Measurements from ENCODE around the gene HIC1. TPM values are rescaled to one million over a fixed set of nuclear protein-coding genes. Genes with fewer than 3 reads are reported as not detected.

The HIC1 gene
- total RNA-seq, 1 donor from 2014 or later, result 9.3 TPM

GRCh38 chr17:2017274-2017941 lies 37.5 kb upstream of the HIC1 start:
- Mint-ChIP-seq H3K36me3 (ENCODE audit: low read depth) (no peaks in the 10 kb centered on the region), H3K27me3 (peaks cover 39% of the 10 kb centered on the region), H3K9me3 (no peaks in the 10 kb centered on the region), H3K4me1 (peaks cover under 1% of the 10 kb centered on the region), H3K4me3 (no peak overlapping the region), H3K27ac (no peak overlapping the region)
- TF ChIP-seq CTCF (IDR thresholded peaks at IDR 0.05), result no peak
- CTCF ChIA-PET, result no interaction called here
- POLR2A ChIA-PET, result no interaction called here
- ATAC-seq (ENCODE audit: low read depth), result peak; percentile 61
- DNase-seq, result no peak
- intact Hi-C loops (cut with micrococcal nuclease), result no loop called here

- POLR2A ChIA-PET, result no interaction called here
- TF ChIP-seq CTCF (IDR thresholded peaks at IDR 0.05), result no peak
- no peaks in the 10 kb centered on the region for H3K36me3 Mint-ChIP-seq (ENCODE audit: low read depth)
Measured at GRCh38 chr17:2018716-2019510, 36.0 kb upstream of the HIC1 start.

GRCh38 chr17:2019723-2020122 lies 35.2 kb upstream of the HIC1 start:
- DNase-seq (no peak), ATAC-seq (ENCODE audit: low read depth) (no peak)
- CTCF ChIA-PET, result interaction anchor here (0.9 kb wide), 1 partner anchor 39 kb away, joined by 3 read pairs; no protein-coding TSS in a partner anchor
- Mint-ChIP-seq H3K27ac (no peak overlapping the region), H3K4me3 (no peak overlapping the region), H3K9me3 (no peaks in the 10 kb centered on the region), H3K27me3 (peaks cover 37% of the 10 kb centered on the region), H3K4me1 (peaks cover 12% of the 10 kb centered on the region), H3K36me3 (ENCODE audit: low read depth) (no peaks in the 10 kb centered on the region)
- intact Hi-C loops (cut with micrococcal nuclease), result no loop called here
- TF ChIP-seq CTCF (IDR thresholded peaks at IDR 0.05), result no peak
- POLR2A ChIA-PET, result no interaction called here

More at GRCh38 chr17:2018716-2019510, 36.0 kb upstream of the HIC1 start:
- Mint-ChIP-seq H3K27ac (no peak overlapping the region), H3K9me3 (no peaks in the 10 kb centered on the region), H3K27me3 (peaks cover 43% of the 10 kb centered on the region), H3K4me3 (no peak overlapping the region), H3K4me1 (peaks cover 10% of the 10 kb centered on the region)
- intact Hi-C loops (cut with micrococcal nuclease), result no loop called here
- ATAC-seq (ENCODE audit: low read depth), result no peak
- CTCF ChIA-PET, result no interaction called here
- DNase-seq, result no peak

GRCh38 chr17:2020721-2021120 lies 34.2 kb upstream of the HIC1 start:
- no peaks in the 10 kb centered on the region for H3K9me3 Mint-ChIP-seq
- H3K27me3 Mint-ChIP-seq, result peaks cover 30% of the 10 kb centered on the region
- ATAC-seq (ENCODE audit: low read depth) (no peak), DNase-seq (no peak)
- ChIA-PET POLR2A (no interaction called here), CTCF (no interaction called here)
- H3K4me3 Mint-ChIP-seq, result no peak overlapping the region
- H3K4me1 Mint-ChIP-seq, result peaks cover 15% of the 10 kb centered on the region
- no peak overlapping the region for H3K27ac Mint-ChIP-seq
- TF ChIP-seq CTCF (IDR thresholded peaks at IDR 0.05), result no peak
- intact Hi-C loops (cut with micrococcal nuclease), result no loop called here
- no peaks in the 10 kb centered on the region for H3K36me3 Mint-ChIP-seq (ENCODE audit: low read depth)

- ATAC-seq (ENCODE audit: low read depth) (no peak), DNase-seq (no peak)
- H3K4me1 Mint-ChIP-seq, result peaks cover 21% of the 10 kb centered on the region
- POLR2A ChIA-PET, result interaction anchor here (0.6 kb wide), 1 partner anchor 313 kb away, joined by 3 read pairs; the partner anchor contains the start of gene TSR1
- peaks cover 42% of the 10 kb centered on the region for H3K27me3 Mint-ChIP-seq
- no peak overlapping the region for H3K27ac Mint-ChIP-seq
- intact Hi-C loops (cut with micrococcal nuclease), result no loop called here
- peak overlapping the region; percentile 44 for H3K4me3 Mint-ChIP-seq
- no peak for TF ChIP-seq CTCF (IDR thresholded peaks at IDR 0.05)
- CTCF ChIA-PET, result no interaction called here
- H3K36me3 Mint-ChIP-seq (ENCODE audit: low read depth), result no peaks in the 10 kb centered on the region
- H3K9me3 Mint-ChIP-seq, result no peaks in the 10 kb centered on the region
Measured at GRCh38 chr17:2022647-2023240, 32.2 kb upstream of the HIC1 start.

Measured in activated B cell treated with CpG ODN at 0.5 μM for 24 hours (primary cell).